Heart left ventricle (tissue), 16 donors: Measurements from ENCODE around the gene CYP26C1. TPM values are rescaled to one million over a fixed set of nuclear protein-coding genes. Genes with fewer than 3 reads are reported as not detected.

ENCODE experiments used
- ATAC-seq, 4 donors: fragments of 200-7000 bp; cut with Tn5 transposase; one replicate each; pipeline ENCODE4 v1.9.1; 2020 to 2022; ENCODE audit warnings: moderate library complexity in 4 of 4, mild to moderate bottlenecking in 3 of 4, moderate number of reproducible peaks in 1 of 4
- DNase-seq, 5 donors: peaks; one replicate each; pipeline ENCODE4 v3.0.0-alpha.2; 2020
- H3K27ac ChIP-seq, 12 donors: fragments of 200-600 bp; sonication (generic) in 4 of 12; one replicate each; pipeline versions ENCODE4 v1.5.0 to v1.8.0; 2016 to 2022; ENCODE audit warnings: mild to moderate bottlenecking in 2 of 12
- H3K27me3 ChIP-seq, 9 donors: fragments of 200-600 bp; sonication (generic) in 2 of 9; one replicate each; pipeline versions ENCODE4 v1.5.1 to v1.8.0; 2016 to 2022; ENCODE audit warnings: mild to moderate bottlenecking in 3 of 9
- H3K36me3 ChIP-seq, 9 donors: fragments of 200-600 bp; sonication (generic) in 2 of 9; one replicate each; pipeline versions ENCODE4 v1.5.0 to v1.8.0; 2018 to 2022; ENCODE audit warnings: mild to moderate bottlenecking in 2 of 9
- H3K4me1 ChIP-seq, 12 donors: fragments of 200-600 bp; sonication (generic) in 4 of 12; one replicate each; pipeline versions ENCODE4 v1.5.0 to v1.8.0; 2016 to 2022; ENCODE audit warnings: mild to moderate bottlenecking in 3 of 12
- H3K4me3 ChIP-seq, 12 donors: fragments of 200-600 bp; sonication (generic) in 4 of 12; one replicate each; pipeline versions ENCODE4 v1.5.0 to v1.8.0; 2017 to 2022; ENCODE audit warnings: mild to moderate bottlenecking in 9 of 12, moderate library complexity in 4 of 12
- H3K9me3 ChIP-seq, 12 donors: fragments of 200-600 bp; sonication (generic) in 4 of 12; one replicate each; pipeline versions ENCODE4 v1.5.0 to v1.8.0; 2016 to 2022; ENCODE audit warnings: mild to moderate bottlenecking in 1 of 12
- POLR2A ChIP-seq, 2 donors: fragments of 450-650 bp; IDR thresholded peaks; one replicate each; pipeline ENCODE4 v1.6.1; 2017; ENCODE audit warnings: antibody characterized with exemption in 2 of 2, mild to moderate bottlenecking in 2 of 2, moderate library complexity in 2 of 2
- WGBS, 4 donors: extraction: QIAGEN DNeasy Blood & Tissue Kit in 2 of 4; methylation state at CpG; one replicate each; pipeline versions ENCODE4 v1.1.5 to v1.1.7; 2013 to 2018; 5-methylcytosine and 5-hydroxymethylcytosine counted together
- intact Hi-C, 10 donors: fragments of 100-400 bp; cut with DNase I; formaldehyde crosslinking; loops; one replicate each; pipeline versions ENCODE4 v1.11.1 to v1.14.2; 2022
- polyA plus RNA-seq, 2 donors: library from polyadenylated mRNA; stranded (reverse); fragments of 200-250 nt; gene quantifications; one replicate each; pipeline ENCODE4 v1.2.3, GENCODE V29; 2013
- total RNA-seq, 9 donors: library from RNA; depleted of rRNA in 2 of 9; stranded (reverse); fragments of >200 nt in 2 of 9; fragmentation: NEBNext Ultra II Directional in 3 of 9; extraction: Animal tissue kit (Norgen Biotek cat#: 25700) in 3 of 9; gene quantifications; one replicate each; pipeline versions ENCODE4 v1.1.0 to v1.2.4, GENCODE V29; 2016 to 2023
- TF ChIP-seq, protein P1 (sequence below), 12 donors: fragments of 200-600 bp; sonication (generic) in 4 of 12; IDR thresholded peaks; one replicate each; pipeline versions ENCODE4 v1.5.0 to v1.8.0; 2018 to 2022; ENCODE audit warnings: antibody characterized with exemption in 12 of 12, mild to moderate bottlenecking in 5 of 12
- donor health status: ischemic (EF 13 %, LVEDD 7.1; RV severe dilation, severe dysfunction).
- donor health status: healthy with polysubstance abuse.
- donor health status: DM: no; HTN: yes; CAD: no.
- donor health status: DM: no; HTN: no; CAD: no.
- donor health status: ischemic (EF 25% LVEDD 6.9; RV normal size, moderate dysfunction).
- donor health status: ischemic (EF 25% LVEDD 5.7; RV mildly dilated, moderate dysfunction).
- donor health status: healthy.
- donor health status: DM: yes; HTN: yes; CAD: no.
- donor health status: ischemic (EF 35%, LVEDD 5.7; RV mildly dilated, moderate dysfunction).
- donor health status: nonischemic (EF 11% LVEDD 7.7; RV severe dilation, severe dysfunction).
- donor health status: DM: yes; HTN: yes; CAD: no.
- donor health status: PGD.
- donor health status: ischemic (EF 29% LVEDD 5.4; RV normal size, mild dysfunction).
- donor health status: nonischemic (EF 23%, LVEDD 6.1; RV moderate dilation, normal function).

Gene CYP26C1
- total and polyA plus RNA-seq, 11 donors = 0.07 TPM; not detected in 10

DNA sequence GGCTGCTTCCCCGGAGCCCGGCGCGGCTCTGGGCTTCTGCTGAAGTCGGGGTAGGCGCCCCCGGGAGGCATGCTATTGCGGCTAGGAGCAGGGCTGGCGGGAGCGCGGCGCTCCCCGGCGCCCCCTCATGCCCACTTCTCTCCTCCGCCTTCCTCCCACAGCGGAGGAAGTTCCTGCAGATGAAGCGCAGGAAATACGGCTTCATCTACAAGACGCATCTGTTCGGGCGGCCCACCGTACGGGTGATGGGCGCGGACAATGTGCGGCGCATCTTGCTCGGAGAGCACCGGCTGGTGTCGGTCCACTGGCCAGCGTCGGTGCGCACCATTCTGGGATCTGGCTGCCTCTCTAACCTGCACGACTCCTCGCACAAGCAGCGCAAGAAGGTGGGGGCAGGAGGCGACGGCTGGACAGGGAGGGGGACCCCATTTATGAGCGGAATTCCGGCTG lies 13.6 kb downstream of the CYP26C1 start:
- Histone ChIP-seq H3K9me3 (no peaks in the 10 kb centered on the region), H3K36me3 (no peaks in the 10 kb centered on the region), H3K4me1 (peaks cover 5 to 38% (median 25%) of the 10 kb centered on the region in 12 donors), H3K4me3 (peak overlapping the region; percentile 23 to 49 (median 39)), H3K27me3 (peaks cover 23 to 94% (median 65%) of the 10 kb centered on the region in 9 donors), H3K27ac (no peak overlapping the region)
- intact Hi-C loops = loop anchor here in 1 of 10 donors (10.0 kb wide), 1 partner anchor 281 kb away; no protein-coding TSS in a partner anchor
- 0 to 1% (median 1%) methylated on average over 14 to 40 of the region's 40 CpGs for WGBS, 4 donors
- TF ChIP-seq, protein P1, sequence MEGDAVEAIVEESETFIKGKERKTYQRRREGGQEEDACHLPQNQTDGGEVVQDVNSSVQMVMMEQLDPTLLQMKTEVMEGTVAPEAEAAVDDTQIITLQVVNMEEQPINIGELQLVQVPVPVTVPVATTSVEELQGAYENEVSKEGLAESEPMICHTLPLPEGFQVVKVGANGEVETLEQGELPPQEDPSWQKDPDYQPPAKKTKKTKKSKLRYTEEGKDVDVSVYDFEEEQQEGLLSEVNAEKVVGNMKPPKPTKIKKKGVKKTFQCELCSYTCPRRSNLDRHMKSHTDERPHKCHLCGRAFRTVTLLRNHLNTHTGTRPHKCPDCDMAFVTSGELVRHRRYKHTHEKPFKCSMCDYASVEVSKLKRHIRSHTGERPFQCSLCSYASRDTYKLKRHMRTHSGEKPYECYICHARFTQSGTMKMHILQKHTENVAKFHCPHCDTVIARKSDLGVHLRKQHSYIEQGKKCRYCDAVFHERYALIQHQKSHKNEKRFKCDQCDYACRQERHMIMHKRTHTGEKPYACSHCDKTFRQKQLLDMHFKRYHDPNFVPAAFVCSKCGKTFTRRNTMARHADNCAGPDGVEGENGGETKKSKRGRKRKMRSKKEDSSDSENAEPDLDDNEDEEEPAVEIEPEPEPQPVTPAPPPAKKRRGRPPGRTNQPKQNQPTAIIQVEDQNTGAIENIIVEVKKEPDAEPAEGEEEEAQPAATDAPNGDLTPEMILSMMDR (IDR thresholded peaks at IDR 0.05) = peak in 1 of 12 donors; percentile 15
- TF ChIP-seq POLR2A (IDR thresholded peaks at IDR 0.05) = no peak
- ATAC-seq (peak in 1 of 4 donors; percentile 7), DNase-seq (no peak)

DNA sequence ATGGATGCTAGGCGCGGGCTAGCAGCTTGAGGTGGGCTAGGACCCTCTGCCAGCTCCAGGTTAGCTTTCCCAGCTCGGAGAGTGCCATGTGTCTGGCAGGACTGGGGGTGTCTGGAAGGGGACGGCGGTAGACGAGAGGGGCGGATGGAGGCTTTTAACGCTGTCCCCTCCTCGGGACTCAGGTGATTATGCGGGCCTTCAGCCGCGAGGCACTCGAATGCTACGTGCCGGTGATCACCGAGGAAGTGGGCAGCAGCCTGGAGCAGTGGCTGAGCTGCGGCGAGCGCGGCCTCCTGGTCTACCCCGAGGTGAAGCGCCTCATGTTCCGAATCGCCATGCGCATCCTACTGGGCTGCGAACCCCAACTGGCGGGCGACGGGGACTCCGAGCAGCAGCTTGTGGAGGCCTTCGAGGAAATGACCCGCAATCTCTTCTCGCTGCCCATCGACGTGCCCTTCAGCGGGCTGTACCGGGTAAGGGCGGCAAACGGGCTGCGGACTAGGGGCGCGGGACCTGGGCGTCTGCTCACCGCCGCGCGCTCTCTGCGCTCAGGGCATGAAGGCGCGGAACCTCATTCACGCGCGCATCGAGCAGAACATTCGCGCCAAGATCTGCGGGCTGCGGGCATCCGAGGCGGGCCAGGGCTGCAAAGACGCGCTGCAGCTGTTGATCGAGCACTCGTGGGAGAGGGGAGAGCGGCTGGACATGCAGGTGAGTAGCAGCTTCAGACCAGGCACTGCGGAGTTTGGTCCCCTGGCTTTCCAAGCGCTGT lies 14.2 kb downstream of the CYP26C1 start:
- H3K27ac ChIP-seq = no peak overlapping the region
- H3K36me3 ChIP-seq = no peaks in the 10 kb centered on the region
- H3K4me3 ChIP-seq = peak overlapping the region in 9 of 12 donors; percentile 23 to 49 (median 40)
- ATAC-seq (no peak), DNase-seq (no peak)
- intact Hi-C loops = loop anchor here in 1 of 10 donors (10.0 kb wide), 1 partner anchor 280 kb away; no protein-coding TSS in a partner anchor
- peaks cover 23 to 94% (median 65%) of the 10 kb centered on the region in 9 donors for H3K27me3 ChIP-seq
- WGBS, 4 donors = 1 to 4% (median 2%) methylated on average over 24 to 67 of the region's 67 CpGs
- no peaks in the 10 kb centered on the region for H3K9me3 ChIP-seq
- TF ChIP-seq, protein P1 (IDR thresholded peaks at IDR 0.05) = no peak
- no peak for TF ChIP-seq POLR2A (IDR thresholded peaks at IDR 0.05)
- peaks cover 5 to 38% (median 25%) of the 10 kb centered on the region in 12 donors for H3K4me1 ChIP-seq

DNA sequence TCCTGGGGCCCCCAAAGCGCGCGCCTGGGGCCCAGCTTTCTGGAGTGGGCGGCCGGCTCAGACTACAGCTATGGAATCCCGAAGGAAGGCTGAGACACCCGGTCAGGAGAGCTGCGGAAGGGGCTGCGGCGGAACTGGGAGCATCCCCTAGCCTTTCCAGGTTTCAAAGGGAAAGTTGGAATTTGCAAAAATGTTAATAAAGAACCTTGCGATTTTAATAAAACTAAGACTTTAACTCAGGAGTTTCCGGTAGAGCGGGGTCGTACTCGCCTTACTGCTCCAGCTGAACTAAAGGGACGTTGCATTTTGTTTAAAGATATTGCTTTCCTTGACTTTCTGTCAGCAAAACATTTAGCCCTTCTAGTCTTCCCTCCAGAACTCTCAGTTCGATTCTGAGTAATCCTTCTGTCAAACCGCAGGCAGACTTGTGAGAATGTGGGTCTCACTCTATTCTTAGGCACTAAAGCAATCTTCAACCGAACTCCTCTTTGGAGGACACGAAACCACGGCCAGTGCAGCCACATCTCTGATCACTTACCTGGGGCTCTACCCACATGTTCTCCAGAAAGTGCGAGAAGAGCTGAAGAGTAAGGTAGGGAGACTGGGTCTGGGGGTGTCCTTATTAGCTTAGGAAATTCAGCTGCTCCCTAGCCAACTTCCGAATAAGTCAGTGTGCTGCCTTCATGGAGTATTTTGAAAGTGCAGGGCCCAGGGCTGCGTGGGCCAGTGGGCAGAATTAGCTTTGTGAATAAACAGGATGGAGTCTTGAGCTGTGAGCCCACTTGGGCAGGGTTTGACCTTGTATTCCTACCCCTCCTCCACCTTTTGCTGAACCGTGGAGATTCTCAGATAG lies 15.0 kb downstream of the CYP26C1 start:
- intact Hi-C loops = loop anchor here in 1 of 10 donors (10.0 kb wide), 1 partner anchor 279 kb away; no protein-coding TSS in a partner anchor
- H3K4me1 ChIP-seq = peaks cover 5 to 40% (median 28%) of the 10 kb centered on the region in 12 donors

More for the DNA sequence above, 15.0 kb downstream of the CYP26C1 start:
- no peaks in the 10 kb centered on the region for H3K36me3 ChIP-seq
- no peaks in the 10 kb centered on the region for H3K9me3 ChIP-seq
- peaks cover 26 to 94% (median 59%) of the 10 kb centered on the region in 9 donors for H3K27me3 ChIP-seq
- ATAC-seq (no peak), DNase-seq (no peak)
- H3K4me3 ChIP-seq = no peak overlapping the region
- no peak overlapping the region for H3K27ac ChIP-seq
- 20 to 28% (median 24%) methylated on average over 25 of the region's 25 CpGs for WGBS, 4 donors
- TF ChIP-seq, protein P1 (IDR thresholded peaks at IDR 0.05) = no peak
- TF ChIP-seq POLR2A (IDR thresholded peaks at IDR 0.05) = no peak
